SK-N-SH treated with all-trans-retinoic acid at 6 μM for 48 hours (cell line): ENCODE measurements around the gene RTP4.

Experiments used
- BACH2 ChIP-seq: fragments of 250-450 bp; sonication (Bioruptor Pico); IDR thresholded peaks from 2 replicates; pipeline ENCODE4 v1.9.0; 2021; ENCODE audit warnings: mild to moderate bottlenecking, borderline replicate concordance
- CREB5 ChIP-seq: fragments of 250-450 bp; sonication (Bioruptor Pico); IDR thresholded peaks from 2 replicates; pipeline ENCODE4 v1.5.1; 2020; ENCODE audit warnings: low read depth, mild to moderate bottlenecking, moderate library complexity
- CSDC2 ChIP-seq: fragments of 250-450 bp; sonication (Bioruptor Pico); IDR thresholded peaks from 2 replicates; pipeline ENCODE4 v1.5.0; 2020; ENCODE audit warnings: mild to moderate bottlenecking, moderate library complexity
- CSRNP3 ChIP-seq: fragments of 250-450 bp; sonication (Bioruptor Pico); IDR thresholded peaks from 2 replicates; pipeline ENCODE4 v1.5.1; 2021; ENCODE audit warnings: mild to moderate bottlenecking, moderate library complexity
- ISL1 ChIP-seq: fragments of 250-450 bp; sonication (Bioruptor Pico); IDR thresholded peaks from 2 replicates; pipeline ENCODE4 v2.1.2; 2022; ENCODE audit warnings: mild to moderate bottlenecking, moderate library complexity
- PATZ1 ChIP-seq: fragments of 250-450 bp; sonication (Bioruptor Pico); IDR thresholded peaks from 2 replicates; pipeline ENCODE4 v1.8.0; 2020; ENCODE audit warnings: mild to moderate bottlenecking, moderate library complexity, borderline replicate concordance
- POU6F1 ChIP-seq: fragments of 250-450 bp; sonication (Bioruptor Pico); IDR thresholded peaks from 2 replicates; pipeline ENCODE4 v1.8.0; 2021; ENCODE audit warnings: low read depth, mild to moderate bottlenecking, moderate library complexity, borderline replicate concordance
- RARB ChIP-seq: fragments of 250-450 bp; sonication (Bioruptor Pico); IDR thresholded peaks from 2 replicates; pipeline ENCODE4 v1.8.0; 2021; ENCODE audit warnings: mild to moderate bottlenecking, moderate library complexity
- TCF4 ChIP-seq: fragments of 250-450 bp; sonication (Bioruptor Pico); IDR thresholded peaks from 2 replicates; pipeline ENCODE4 v1.8.0; 2021; ENCODE audit warnings: mild to moderate bottlenecking, moderate library complexity, borderline replicate concordance
- TOX ChIP-seq: fragments of 250-450 bp; sonication (Bioruptor Pico); IDR thresholded peaks from 2 replicates; pipeline ENCODE4 v1.8.0; 2021; ENCODE audit warnings: mild to moderate bottlenecking, moderate library complexity, borderline replicate concordance
- ZC3H10 ChIP-seq: fragments of 250-450 bp; sonication (Bioruptor Pico); IDR thresholded peaks from 2 replicates; pipeline ENCODE4 v1.5.1; 2021; ENCODE audit warnings: mild to moderate bottlenecking, moderate library complexity
- ZNF565 ChIP-seq: fragments of 450-650 bp; formaldehyde crosslinking; conservative IDR thresholded peaks from 2 replicates; pipeline ENCODE4 v1.5.0; 2020; ENCODE audit warnings: low read depth, mild to moderate bottlenecking, moderate library complexity
- ZNF8 ChIP-seq: fragments of 450-650 bp; formaldehyde crosslinking; IDR thresholded peaks from 2 replicates; pipeline ENCODE4 v1.5.0; 2020; ENCODE audit warnings: mild to moderate bottlenecking, moderate library complexity

- TF ChIP-seq RARB (no peak), POU6F1 (CRISPR knock-in tag) (no peak), ZC3H10 (CRISPR knock-in tag) (no peak), CREB5 (no peak), ZNF8 (no peak), PATZ1 (CRISPR knock-in tag) (no peak), TOX (CRISPR knock-in tag) (no peak), BACH2 (CRISPR knock-in tag) (no peak), CSDC2 (CRISPR knock-in tag) (no peak), TCF4 (no peak), CSRNP3 (CRISPR knock-in tag) (no peak), ZNF565 (CRISPR knock-in tag) (no peak), ISL1 (CRISPR knock-in tag) (no peak)
Measured at GRCh38 chr3:187340578-187340977, 27.6 kb upstream of the RTP4 start.
